ENCODE data around the gene PRDM15.

PRDM15 gene

GRCh38 chr21:41761211-41761933 is 117.8 kb downstream of the PRDM15 start:
- no peak for DNase-seq

- no peak for DNase-seq
These were observed 118.7 kb downstream of the PRDM15 start for GRCh38 chr21:41760411-41760810.

GRCh38 chr21:41759926-41760325 is 119.2 kb downstream of the PRDM15 start:
- DNase-seq, result no peak

GRCh38 chr21:41759214-41759840 is 119.8 kb downstream of the PRDM15 start:
- DNase-seq, result no peak

GRCh38 chr21:41758550-41758949 is 120.6 kb downstream of the PRDM15 start:
- no peak for DNase-seq

GRCh38 chr21:41755934-41756773 is 123.0 kb downstream of the PRDM15 start:
- no peak for DNase-seq

- no peak for DNase-seq
These were observed 123.7 kb downstream of the PRDM15 start for GRCh38 chr21:41755258-41755933.

- no peak for DNase-seq
These were observed 124.7 kb downstream of the PRDM15 start for GRCh38 chr21:41754479-41754891.

GRCh38 chr21:41753006-41753898 is 125.9 kb downstream of the PRDM15 start:
- DNase-seq, result no peak

GRCh38 chr21:41752231-41752681 is 126.9 kb downstream of the PRDM15 start:
- DNase-seq, result no peak

- DNase-seq, result no peak
These were observed 127.5 kb downstream of the PRDM15 start for GRCh38 chr21:41751611-41752011.

- no peak for DNase-seq
These were observed 128.5 kb downstream of the PRDM15 start for GRCh38 chr21:41750532-41751151.

- DNase-seq, result no peak
These were observed 129.1 kb downstream of the PRDM15 start for GRCh38 chr21:41750051-41750450.

GRCh38 chr21:41749286-41749685 is 129.9 kb downstream of the PRDM15 start:
- no peak for DNase-seq

Measured in stimulated activated CD4-positive, alpha-beta T cell treated with anti-CD3 and anti-CD28 coated beads, Interleukin-1b, Interleukin-23, amount 100 ng/mL, for 48 hours (primary cell).